Parathyroid adenoma (tissue), 2 donors: ENCODE data around the gene SLC5A12.

ENCODE experiments used
- H2AFZ ChIP-seq: fragments of 300-600 bp; sonication (generic); one replicate; pipeline ENCODE4 v1.7.0; 2017; ENCODE audit warnings: antibody characterized with exemption, mild to moderate bottlenecking
- H3K27ac ChIP-seq: fragments of 300-600 bp; sonication (generic); one replicate; pipeline ENCODE4 v1.7.0; 2017
- H3K27me3 ChIP-seq: fragments of 300-600 bp; sonication (generic); one replicate; pipeline ENCODE4 v1.7.0; 2017; ENCODE audit warnings: low read length; ENCODE audit not compliant: control insufficient read depth, insufficient read depth
- H3K36me3 ChIP-seq: fragments of 300-600 bp; sonication (generic); one replicate; pipeline ENCODE4 v1.7.0; 2017; ENCODE audit warnings: low read length; ENCODE audit not compliant: control insufficient read depth, insufficient read depth
- H3K4me1 ChIP-seq: fragments of 300-600 bp; sonication (generic); one replicate; pipeline ENCODE4 v1.7.0; 2017; ENCODE audit warnings: control low read depth
- H3K4me2 ChIP-seq: fragments of 300-600 bp; sonication (generic); one replicate; pipeline ENCODE4 v1.7.0; 2017; ENCODE audit warnings: low read length
- H3K4me3 ChIP-seq: fragments of 300-600 bp; sonication (generic); one replicate; pipeline ENCODE4 v1.7.0; 2017; ENCODE audit warnings: low read depth, low read length
- H3K79me2 ChIP-seq: fragments of 300-600 bp; sonication (generic); one replicate; pipeline ENCODE4 v1.7.0; 2017; ENCODE audit warnings: control low read depth
- H3K9ac ChIP-seq: fragments of 300-600 bp; sonication (generic); one replicate; pipeline ENCODE4 v1.7.0; 2017; ENCODE audit warnings: mild to moderate bottlenecking
- H3K9me3 ChIP-seq: fragments of 300-600 bp; sonication (generic); one replicate; pipeline ENCODE4 v1.7.0; 2017; ENCODE audit warnings: low read length; ENCODE audit not compliant: control insufficient read depth
- CTCF ChIP-seq: fragments of 300-600 bp; sonication (generic); IDR thresholded peaks from one replicate; pipeline ENCODE4 v1.7.0; 2017; ENCODE audit warnings: antibody characterized with exemption, mild to moderate bottlenecking
- donor health status: primary hyperparathyroidism.

Gene SLC5A12

GRCh38 chr11:26717771-26718170, 4.1 kb downstream of the SLC5A12 start:
- Histone ChIP-seq H3K27me3 (no peaks in the 10 kb centered on the region), H3K79me2 (no peaks in the 10 kb centered on the region), H3K27ac (no peak overlapping the region), H3K4me2 (no peak overlapping the region), H3K4me3 (no peak overlapping the region), H3K9ac (no peak overlapping the region), H3K9me3 (no peaks in the 10 kb centered on the region), H3K4me1 (no peaks in the 10 kb centered on the region), H3K36me3 (no peaks in the 10 kb centered on the region), H2AFZ (no peak overlapping the region)
- TF ChIP-seq CTCF: no peak

- Histone ChIP-seq H3K4me3 (no peak overlapping the region), H2AFZ (no peak overlapping the region), H3K27me3 (no peaks in the 10 kb centered on the region), H3K27ac (no peak overlapping the region), H3K9ac (no peak overlapping the region), H3K4me1 (no peaks in the 10 kb centered on the region), H3K9me3 (no peaks in the 10 kb centered on the region), H3K79me2 (no peaks in the 10 kb centered on the region), H3K4me2 (no peak overlapping the region), H3K36me3 (no peaks in the 10 kb centered on the region)
- no peak for TF ChIP-seq CTCF
Observed at GRCh38 chr11:26715133-26715532, 6.7 kb downstream of the SLC5A12 start.

- no peak for TF ChIP-seq CTCF
- no peak overlapping the region for H2AFZ ChIP-seq
- H3K36me3 ChIP-seq: no peaks in the 10 kb centered on the region
Observed at GRCh38 chr11:26712497-26712896, 9.4 kb downstream of the SLC5A12 start.

GRCh38 chr11:26710489-26710888, 11.4 kb downstream of the SLC5A12 start:
- no peaks in the 10 kb centered on the region for H3K9me3 ChIP-seq
- H3K36me3 ChIP-seq: no peaks in the 10 kb centered on the region
- H3K4me1 ChIP-seq: no peaks in the 10 kb centered on the region
- no peak overlapping the region for H3K4me3 ChIP-seq
- no peak overlapping the region for H3K4me2 ChIP-seq
- H3K27ac ChIP-seq: no peak overlapping the region
- no peaks in the 10 kb centered on the region for H3K79me2 ChIP-seq
- TF ChIP-seq CTCF: no peak
- H2AFZ ChIP-seq: no peak overlapping the region
- H3K9ac ChIP-seq: no peak overlapping the region
- no peaks in the 10 kb centered on the region for H3K27me3 ChIP-seq

More at GRCh38 chr11:26712497-26712896, 9.4 kb downstream of the SLC5A12 start:
- no peak overlapping the region for H3K27ac ChIP-seq
- no peak overlapping the region for H3K9ac ChIP-seq
- H3K9me3 ChIP-seq: no peaks in the 10 kb centered on the region
- no peaks in the 10 kb centered on the region for H3K27me3 ChIP-seq
- H3K4me1 ChIP-seq: no peaks in the 10 kb centered on the region
- no peak overlapping the region for H3K4me2 ChIP-seq
- no peak overlapping the region for H3K4me3 ChIP-seq
- H3K79me2 ChIP-seq: no peaks in the 10 kb centered on the region

GRCh38 chr11:26708736-26709456, 13.0 kb downstream of the SLC5A12 start:
- Histone ChIP-seq H3K27me3 (no peaks in the 10 kb centered on the region), H2AFZ (no peak overlapping the region), H3K4me1 (no peaks in the 10 kb centered on the region), H3K4me3 (no peak overlapping the region), H3K36me3 (no peaks in the 10 kb centered on the region), H3K9me3 (no peaks in the 10 kb centered on the region), H3K9ac (no peak overlapping the region), H3K4me2 (no peak overlapping the region), H3K27ac (no peak overlapping the region), H3K79me2 (no peaks in the 10 kb centered on the region)
- no peak for TF ChIP-seq CTCF
